T-cell (primary cell): ENCODE results near the gene LYPD3. TPM values are rescaled to one million over a fixed set of nuclear protein-coding genes. Genes with fewer than 3 reads are reported as not detected.

Experiments used
- ATAC-seq, 4 experiments: fragments of 200-7000 bp in 3 of 4; fragments of 150-1000 bp in 1 of 4; cut with Tn5 transposase; replicated peaks in 1 of 4; 1 replicate in 3 of 4; 2 replicates in 1 of 4; pipeline ENCODE4 v1.10.0; 2021; ENCODE audit warnings: moderate library complexity in 3 of 4, mild to moderate bottlenecking in 2 of 4, moderate number of reproducible peaks in 1 of 4
- CTCF ChIA-PET, 2 donors: fragments of 300-600 bp; sonication (Branson Sonifier 250); formaldehyde crosslinking; loops; one replicate each; lab custom pipeline; 2022; ENCODE audit warnings: antibody characterized with exemption in 2 of 2; lab: Charles Lee
- POLR2A ChIA-PET, 2 donors: fragments of 300-600 bp; sonication (Branson Sonifier 250); formaldehyde crosslinking; loops; one replicate each; lab custom pipeline; 2022; ENCODE audit warnings: antibody characterized with exemption in 2 of 2; lab: Charles Lee
- DNase-seq, 35 experiments: peaks; one replicate each; pipeline versions ENCODE4 v3.0.0 to v3.0.0-alpha.2; 2013 to 2023
- H3K27ac ChIP-seq: one replicate; pipeline ENCODE4 v1.5.1; 2013; ENCODE audit warnings: low read length
- H3K27me3 ChIP-seq, 2 experiments: replicated peaks in 1 of 2; 1 replicate in 1 of 2; 2 replicates in 1 of 2; pipeline versions ENCODE4 v1.6.1 to v1.7.0; 2013; ENCODE audit warnings: low read length in 1 of 2, mixed read lengths in 1 of 2; ENCODE audit not compliant: control insufficient read depth in 2 of 2, insufficient read depth in 2 of 2; ENCODE audit errors: extremely low read depth in 1 of 2
- H3K36me3 ChIP-seq, 2 donors: 1 replicate in 1 of 2; 2 replicates in 1 of 2; pipeline versions ENCODE4 v1.6.1 to v1.7.0; 2013; ENCODE audit warnings: low read length in 1 of 2; ENCODE audit not compliant: control insufficient read depth in 2 of 2, insufficient read depth in 1 of 2; ENCODE audit errors: extremely low read depth in 1 of 2
- H3K4me1 ChIP-seq, 2 experiments: 1 replicate in 1 of 2; 2 replicates in 1 of 2; pipeline versions ENCODE4 v1.6.1 to v1.7.0; 2013; ENCODE audit warnings: low read length in 2 of 2, mixed read lengths in 1 of 2; ENCODE audit not compliant: insufficient read depth in 2 of 2, control insufficient read depth in 1 of 2; ENCODE audit errors: extremely low read depth in 1 of 2
- H3K4me3 ChIP-seq, 2 donors: 1 replicate in 1 of 2; 2 replicates in 1 of 2; pipeline versions ENCODE4 v1.5.1 to v1.7.0; 2013; ENCODE audit warnings: mild to moderate bottlenecking in 2 of 2, low read length in 1 of 2, moderate library complexity in 1 of 2; ENCODE audit not compliant: control insufficient read depth in 1 of 2; ENCODE audit errors: extremely low read depth in 1 of 2
- H3K9me3 ChIP-seq: 2 replicates; pipeline ENCODE4 v1.7.0; 2013
- H3K27ac Mint-ChIP-seq, 2 donors: one replicate each; pipeline ENCODE4 v1.8.0; 2020 to 2021; ENCODE audit warnings: mild to moderate bottlenecking in 2 of 2, mixed read lengths in 2 of 2
- H3K27me3 Mint-ChIP-seq, 2 donors: one replicate each; pipeline ENCODE4 v1.8.0; 2021 to 2022; ENCODE audit warnings: mixed read lengths in 2 of 2
- H3K36me3 Mint-ChIP-seq: one replicate; pipeline ENCODE4 v1.8.0; 2021; ENCODE audit warnings: mixed read lengths
- H3K4me1 Mint-ChIP-seq, 3 donors: one replicate each; pipeline ENCODE4 v1.8.0; 2020 to 2022; ENCODE audit warnings: mixed read lengths in 3 of 3, mild to moderate bottlenecking in 1 of 3
- H3K4me3 Mint-ChIP-seq, 3 donors: one replicate each; pipeline ENCODE4 v1.8.0; 2020 to 2022; ENCODE audit warnings: mild to moderate bottlenecking in 3 of 3, mixed read lengths in 3 of 3, moderate library complexity in 3 of 3
- H3K9me3 Mint-ChIP-seq, 3 donors: one replicate each; pipeline ENCODE4 v1.8.0; 2020 to 2022; ENCODE audit warnings: mixed read lengths in 3 of 3
- WGBS: methylation state at CpG from one replicate; pipeline ENCODE4 v1.1.5; 2013; ENCODE audit warnings: missing lambda C conversion rate; ENCODE audit not compliant: insufficient coverage; 5-methylcytosine and 5-hydroxymethylcytosine counted together
- total RNA-seq, 35 experiments: library from RNA in 6 of 35; stranded (reverse) in 6 of 35; fragments of 120-200 nt in 1 of 35; gene quantifications; one replicate each; pipeline versions ENCODE4 v1.2.1 to v1.2.4 and lab custom pipeline; 2013 to 2026

Gene LYPD3
- total RNA-seq, 5 donors from 2014 or later (not counting 1 experiment from before 2014, with no cell fraction given): 2.8 to 24.0 (median 4.6) TPM

DNA sequence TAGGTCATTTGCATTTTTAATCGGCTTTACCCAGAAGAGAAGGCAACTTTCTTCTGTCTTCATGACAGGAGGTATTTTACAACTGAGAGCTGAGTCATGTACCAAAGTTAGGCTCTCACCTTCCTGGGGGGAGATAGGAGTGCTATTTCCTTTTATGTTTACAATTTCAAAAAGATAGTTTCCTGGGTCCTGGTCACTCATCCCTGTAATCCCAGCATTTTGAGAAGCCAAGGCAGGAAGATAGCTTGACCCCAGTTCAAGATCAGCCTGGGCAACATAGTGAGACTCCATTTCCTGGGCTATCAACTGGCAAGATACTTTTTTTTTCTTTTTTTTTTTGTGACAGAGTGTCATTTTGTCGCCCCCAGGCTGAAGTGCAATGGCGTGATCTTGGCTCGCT lies 7.6 kb downstream of the LYPD3 start:
- H3K4me3 Mint-ChIP-seq: no peak overlapping the region
- ChIA-PET POLR2A (interaction anchor here in 1 of 2 donors (0.5 to 0.7 kb wide), 3 partner anchors 43 to 297 kb away, joined by 3 to 5 read pairs (median 3); partner anchors contain the start of gene SMG9), CTCF (interaction anchor here in 1 of 2 donors (1.6 kb wide), 1 partner anchor 11 kb away, joined by 7 read pairs; no protein-coding TSS in a partner anchor)
- Histone ChIP-seq H3K9me3 (no peaks in the 10 kb centered on the region), H3K27ac (no peak overlapping the region), H3K4me3 (no peak overlapping the region), H3K4me1 (peaks cover 3 to 11% of the 10 kb centered on the region in 2 experiments), H3K27me3 (no peaks in the 10 kb centered on the region), H3K36me3 (peaks cover 0 to 5% of the 10 kb centered on the region in 2 donors)
- no peaks in the 10 kb centered on the region for H3K27me3 Mint-ChIP-seq
- ATAC-seq (no peak), DNase-seq (no peak)
- peaks cover 17 to 19% (median 19%) of the 10 kb centered on the region in 3 donors for H3K4me1 Mint-ChIP-seq
- H3K36me3 Mint-ChIP-seq: peaks cover 6% of the 10 kb centered on the region
- no peaks in the 10 kb centered on the region for H3K9me3 Mint-ChIP-seq
- no peak overlapping the region for H3K27ac Mint-ChIP-seq
- 100% methylated on average over 1 of the region's 4 CpGs for WGBS

DNA sequence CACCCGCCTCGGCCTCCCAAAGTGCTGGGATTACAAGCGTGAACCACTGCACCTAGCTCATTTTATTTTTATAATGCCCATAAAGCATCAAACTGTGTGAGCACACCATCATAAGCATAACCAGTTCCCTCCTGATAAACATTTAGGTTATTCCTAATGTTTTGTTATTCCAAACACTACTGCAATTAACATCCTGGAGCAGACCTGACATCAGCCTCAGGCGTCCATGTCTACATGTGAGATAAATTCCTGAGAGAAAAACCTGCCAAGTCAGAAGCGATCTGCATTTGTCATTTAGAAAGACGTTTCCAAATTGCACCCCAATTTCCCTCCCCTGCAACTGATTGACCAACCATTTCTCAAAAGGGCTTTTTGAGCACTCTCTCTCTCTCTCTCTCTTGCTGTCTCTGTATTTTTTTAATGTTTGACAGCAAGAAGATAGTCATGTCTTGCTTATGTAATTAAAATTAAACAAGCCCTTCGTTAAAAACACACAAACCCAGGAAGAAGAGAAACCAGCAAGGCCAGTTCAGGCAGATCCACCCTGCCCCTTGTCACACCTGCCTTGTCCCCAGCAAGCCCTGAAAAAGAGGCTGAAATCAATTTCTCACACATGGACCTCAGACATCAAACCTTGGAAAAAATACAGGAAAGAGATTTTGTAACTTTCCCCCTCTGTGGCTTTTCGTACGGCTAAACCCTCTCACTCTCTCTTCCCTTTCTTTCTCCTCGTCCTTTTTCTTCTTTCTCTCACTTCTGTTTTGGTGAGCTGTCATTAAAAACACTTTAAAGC lies 9.9 kb downstream of the LYPD3 start:
- Mint-ChIP-seq H3K4me1 (peaks cover 0 to 6% (median 5%) of the 10 kb centered on the region in 3 donors), H3K27ac (no peak overlapping the region), H3K27me3 (no peaks in the 10 kb centered on the region), H3K36me3 (peaks cover 5% of the 10 kb centered on the region), H3K9me3 (peaks cover 0 to 6% (median 0%) of the 10 kb centered on the region in 3 donors), H3K4me3 (no peak overlapping the region)
- no peak overlapping the region for H3K4me3 ChIP-seq
- no peaks in the 10 kb centered on the region for H3K36me3 ChIP-seq
- H3K4me1 ChIP-seq: no peaks in the 10 kb centered on the region
- ATAC-seq: no peak
- CTCF ChIA-PET: interaction anchor here (0.6 to 1.0 kb wide), 3 partner anchors 17 to 138 kb away, joined by 3 to 7 read pairs (median 4); no protein-coding TSS in a partner anchor
- DNase-seq: no peak
- no peaks in the 10 kb centered on the region for H3K9me3 ChIP-seq
- no peak overlapping the region for H3K27ac ChIP-seq
- POLR2A ChIA-PET: no interaction called here
- no peaks in the 10 kb centered on the region for H3K27me3 ChIP-seq
- WGBS: 94% methylated on average over 5 of the region's 10 CpGs

DNA sequence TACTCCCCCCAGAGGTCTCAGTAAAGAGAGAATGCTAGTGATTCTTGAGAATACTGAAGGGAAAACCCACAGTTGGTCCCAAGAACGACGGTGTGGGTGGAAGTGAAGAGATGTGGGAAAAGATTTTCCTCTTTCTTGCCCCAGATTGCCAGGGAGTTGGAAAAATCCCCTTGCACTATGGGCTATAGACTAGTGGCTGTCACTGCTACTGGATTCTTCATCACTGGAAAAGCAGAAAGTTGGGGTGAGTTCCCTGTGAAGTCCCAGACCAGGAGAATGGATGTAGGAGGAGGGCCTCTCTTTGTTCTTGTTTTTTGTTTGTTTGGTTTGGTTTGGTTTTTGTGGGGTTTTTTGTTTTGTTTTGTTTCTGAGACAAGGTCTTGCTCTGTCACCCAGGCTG lies 11.4 kb downstream of the LYPD3 start:
- no peak overlapping the region for H3K27ac ChIP-seq
- DNase-seq: no peak
- peaks cover 0 to 8% (median 7%) of the 10 kb centered on the region in 3 donors for H3K4me1 Mint-ChIP-seq
- POLR2A ChIA-PET: no interaction called here
- H3K9me3 Mint-ChIP-seq: peaks cover 0 to 6% (median 0%) of the 10 kb centered on the region in 3 donors
- no peaks in the 10 kb centered on the region for H3K27me3 ChIP-seq
- peaks cover 5% of the 10 kb centered on the region for H3K36me3 Mint-ChIP-seq
- ATAC-seq: no peak
- H3K4me3 Mint-ChIP-seq: no peak overlapping the region
- no peaks in the 10 kb centered on the region for H3K9me3 ChIP-seq
- WGBS: 60% methylated on average over 2 of the region's 2 CpGs
- no peaks in the 10 kb centered on the region for H3K4me1 ChIP-seq
- H3K27ac Mint-ChIP-seq: no peak overlapping the region
- H3K4me3 ChIP-seq: no peak overlapping the region
- H3K27me3 Mint-ChIP-seq: no peaks in the 10 kb centered on the region
- CTCF ChIA-PET: interaction anchor here in 1 of 2 donors (1.6 kb wide), 1 partner anchor 65 kb away, joined by 4 read pairs; no protein-coding TSS in a partner anchor
- no peaks in the 10 kb centered on the region for H3K36me3 ChIP-seq

DNA sequence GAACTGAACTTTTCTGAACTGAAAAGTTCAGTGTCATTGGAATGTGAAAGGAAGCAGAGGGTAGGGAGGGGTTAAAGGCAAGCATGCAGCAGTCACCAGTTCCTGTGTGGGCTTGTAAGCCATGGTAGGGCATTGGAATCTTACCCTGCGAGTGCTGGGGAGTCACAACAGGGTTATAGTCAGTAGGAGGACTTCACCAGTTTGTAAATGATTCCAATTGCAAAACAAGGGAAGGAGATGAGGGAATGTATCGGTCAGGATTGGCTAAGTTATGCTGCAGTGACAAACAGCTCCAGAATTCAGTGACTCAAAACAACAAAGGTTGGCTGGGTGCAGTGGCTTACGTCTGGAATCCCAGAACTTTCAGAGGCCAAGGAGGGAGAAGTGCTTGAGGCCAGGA lies 12.8 kb downstream of the LYPD3 start:
- Mint-ChIP-seq H3K36me3 (peaks cover 5% of the 10 kb centered on the region), H3K9me3 (peaks cover 0 to 6% (median 0%) of the 10 kb centered on the region in 3 donors), H3K4me3 (no peak overlapping the region), H3K27me3 (no peaks in the 10 kb centered on the region), H3K4me1 (peaks cover 0 to 8% (median 7%) of the 10 kb centered on the region in 3 donors), H3K27ac (no peak overlapping the region)
- no peak for ATAC-seq
- no peak overlapping the region for H3K27ac ChIP-seq
- H3K4me1 ChIP-seq: no peaks in the 10 kb centered on the region
- H3K9me3 ChIP-seq: no peaks in the 10 kb centered on the region
- no peak for DNase-seq
- ChIA-PET POLR2A (no interaction called here), CTCF (interaction anchor here in 1 of 2 donors (1.6 kb wide), 1 partner anchor 67 kb away, joined by 4 read pairs; no protein-coding TSS in a partner anchor)
- no peak overlapping the region for H3K4me3 ChIP-seq
- no peaks in the 10 kb centered on the region for H3K27me3 ChIP-seq
- 60% methylated on average over 2 of the region's 3 CpGs for WGBS
- no peaks in the 10 kb centered on the region for H3K36me3 ChIP-seq

DNA sequence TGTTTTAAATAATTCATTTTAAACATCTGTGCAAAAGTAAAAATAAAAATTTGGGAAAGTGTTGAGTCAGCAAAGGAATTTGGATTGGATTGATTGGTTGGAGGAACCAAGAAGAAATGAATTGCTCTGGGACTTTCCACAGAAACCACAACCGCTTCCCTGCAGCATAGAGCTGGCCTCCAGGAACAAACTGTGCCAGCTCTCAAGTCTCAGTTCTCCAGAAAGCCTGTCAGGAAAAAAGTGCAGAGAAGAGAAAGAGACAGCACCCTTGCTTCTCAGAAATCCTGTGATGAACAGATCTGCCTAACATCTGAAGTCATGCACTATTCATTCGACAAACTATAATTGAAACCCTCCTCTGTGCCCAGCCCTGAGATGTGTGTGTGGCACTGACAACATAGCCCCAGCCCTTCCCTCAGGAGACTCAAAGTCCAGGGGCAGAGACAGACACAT lies 14.8 kb downstream of the LYPD3 start:
- Mint-ChIP-seq H3K9me3 (peaks cover 0 to 6% (median 0%) of the 10 kb centered on the region in 3 donors), H3K4me1 (peaks cover 9 to 20% (median 19%) of the 10 kb centered on the region in 3 donors), H3K36me3 (peaks cover 5% of the 10 kb centered on the region), H3K27me3 (no peaks in the 10 kb centered on the region), H3K4me3 (no peak overlapping the region), H3K27ac (peak overlapping the region in 1 of 2 donors; percentile 72)
- DNase-seq: no peak
- ATAC-seq: peak in 1 of 4 experiments; percentile 42
- Histone ChIP-seq H3K27me3 (no peaks in the 10 kb centered on the region), H3K4me1 (peaks cover 0 to 7% of the 10 kb centered on the region in 2 experiments), H3K4me3 (no peak overlapping the region), H3K9me3 (no peaks in the 10 kb centered on the region), H3K27ac (no peak overlapping the region), H3K36me3 (no peaks in the 10 kb centered on the region)
- POLR2A ChIA-PET: no interaction called here
- CTCF ChIA-PET: interaction anchor here in 1 of 2 donors (1.1 kb wide), 1 partner anchor 69 kb away, joined by 5 read pairs; no protein-coding TSS in a partner anchor
- 86% methylated on average over 2 of the region's 2 CpGs for WGBS

DNA sequence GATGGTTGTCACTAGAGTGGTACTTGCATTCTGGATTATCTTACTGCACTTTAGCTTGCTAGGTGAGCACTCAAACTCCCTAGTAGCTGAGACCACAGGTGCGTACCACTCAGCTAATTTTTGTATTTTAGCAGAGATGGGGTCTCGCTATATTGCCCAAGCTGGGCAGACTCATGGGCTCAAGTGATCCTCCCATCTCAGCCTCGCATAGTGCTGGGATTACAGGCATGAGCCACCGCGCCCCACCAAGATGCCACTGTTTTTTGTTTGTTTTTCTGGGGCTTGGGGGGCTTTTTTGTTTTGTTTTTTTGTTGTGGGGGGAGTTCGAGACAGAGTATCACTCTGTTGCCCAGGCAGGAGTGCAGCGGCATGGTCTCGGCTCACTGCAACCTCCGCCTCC lies 17.8 kb downstream of the LYPD3 start:
- H3K36me3 ChIP-seq: no peaks in the 10 kb centered on the region
- ChIA-PET POLR2A (interaction anchor here in 1 of 2 donors (0.6 to 0.9 kb wide), 2 partner anchors 70 to 72 kb away, joined by 4 to 7 read pairs; no protein-coding TSS in a partner anchor), CTCF (interaction anchor here (0.6 to 2.9 kb wide), 31 partner anchors 8 to 362 kb away, joined by 3 to 84 read pairs (median 5); partner anchors contain the start of genes IRGQ (in 1 of the 2), PHLDB3 (in 1 of the 2) and ZNF576 (in 1 of the 2))
- ATAC-seq (no peak), DNase-seq (no peak)
- 90% methylated on average over 8 of the region's 9 CpGs for WGBS
- Mint-ChIP-seq H3K27me3 (no peaks in the 10 kb centered on the region), H3K4me3 (no peak overlapping the region), H3K9me3 (peaks cover 0 to 4% (median 0%) of the 10 kb centered on the region in 3 donors), H3K36me3 (peaks cover 4% of the 10 kb centered on the region), H3K4me1 (peaks cover 27 to 35% (median 35%) of the 10 kb centered on the region in 3 donors), H3K27ac (no peak overlapping the region)
- no peaks in the 10 kb centered on the region for H3K9me3 ChIP-seq
- no peak overlapping the region for H3K27ac ChIP-seq
- H3K27me3 ChIP-seq: no peaks in the 10 kb centered on the region
- H3K4me3 ChIP-seq: no peak overlapping the region
- H3K4me1 ChIP-seq: peaks cover 0 to 13% of the 10 kb centered on the region in 2 experiments
